WTC11 (cell line): ENCODE results near the gene IST1. TPM values are rescaled to one million over a fixed set of nuclear protein-coding genes. Genes with fewer than 3 reads are reported as not detected.

Experiments used
- ATAC-seq: fragments of 200-7000 bp; cut with Tn5 transposase; 2 replicates; pipeline ENCODE4 v1.10.0; 2021; ENCODE audit warnings: mild to moderate bottlenecking, moderate library complexity
- CTCF ChIA-PET: fragments of 300-600 bp; sonication (Branson Sonifier 250); formaldehyde crosslinking; loops from one replicate; lab custom pipeline; 2021; ENCODE audit warnings: antibody characterized with exemption; lab: Charles Lee
- POLR2A ChIA-PET: fragments of 350-600 bp; sonication (Branson Sonifier 250); formaldehyde crosslinking; loops from one replicate; lab custom pipeline; 2021; ENCODE audit warnings: antibody characterized with exemption; lab: Charles Lee
- DNase-seq: peaks from one replicate; pipeline ENCODE4 v3.0.0; 2021; ENCODE audit warnings: low spot score
- H3K27ac Mint-ChIP-seq: 2 replicates; pipeline ENCODE4 v1.8.0; 2021; ENCODE audit warnings: mixed read lengths
- H3K27me3 Mint-ChIP-seq: 2 replicates; pipeline ENCODE4 v1.8.0; 2021; ENCODE audit warnings: low read depth, mild to moderate bottlenecking, moderate library complexity, mixed read lengths
- H3K36me3 Mint-ChIP-seq: 2 replicates; pipeline ENCODE4 v1.8.0; 2021; ENCODE audit warnings: mixed read lengths
- H3K4me1 Mint-ChIP-seq: 2 replicates; pipeline ENCODE4 v1.8.0; 2022; ENCODE audit warnings: mixed read lengths
- H3K4me3 Mint-ChIP-seq: 2 replicates; pipeline ENCODE4 v1.8.0; 2021; ENCODE audit warnings: mild to moderate bottlenecking, moderate library complexity, mixed read lengths
- H3K9me3 Mint-ChIP-seq: 2 replicates; pipeline ENCODE4 v1.8.0; 2021; ENCODE audit warnings: mixed read lengths
- CBFB ChIP-seq: sonication (generic); formaldehyde crosslinking; IDR thresholded peaks from 2 replicates; pipeline ENCODE4 v1.8.1; 2022; ENCODE audit warnings: mild to moderate bottlenecking, low read depth, missing genetic modification reagents
- CREM ChIP-seq: sonication (generic); formaldehyde crosslinking; IDR thresholded peaks from 2 replicates; pipeline ENCODE4 v1.8.1; 2022; ENCODE audit warnings: mild to moderate bottlenecking, missing genetic modification reagents, moderate library complexity
- ETV6 ChIP-seq: sonication (generic); formaldehyde crosslinking; IDR thresholded peaks from 2 replicates; pipeline ENCODE4 v1.8.1; 2022; ENCODE audit warnings: mild to moderate bottlenecking, missing genetic modification reagents
- GABPB1 ChIP-seq: sonication (generic); formaldehyde crosslinking; IDR thresholded peaks from 2 replicates; pipeline ENCODE4 v1.8.1; 2023; ENCODE audit warnings: mild to moderate bottlenecking, missing genetic modification reagents
- KAT7 ChIP-seq: sonication (generic); formaldehyde crosslinking; IDR thresholded peaks from 2 replicates; pipeline ENCODE4 v1.8.1; 2023; ENCODE audit warnings: missing genetic modification reagents, mild to moderate bottlenecking, borderline replicate concordance
- NFYB ChIP-seq: sonication (generic); formaldehyde crosslinking; conservative IDR thresholded peaks from 2 replicates; pipeline ENCODE4 v1.8.0; 2022; ENCODE audit warnings: low read depth, missing genetic modification reagents
- NR2C2 ChIP-seq: sonication (generic); formaldehyde crosslinking; IDR thresholded peaks from 2 replicates; pipeline ENCODE4 v1.8.0; 2022; ENCODE audit warnings: mild to moderate bottlenecking, missing genetic modification reagents
- PRRX2 ChIP-seq: fragments of 250-450 bp; sonication (Bioruptor Pico); IDR thresholded peaks from 2 replicates; pipeline ENCODE4 v1.8.0; 2021; ENCODE audit warnings: mild to moderate bottlenecking
- SMAD3 ChIP-seq: sonication (generic); formaldehyde crosslinking; IDR thresholded peaks from 2 replicates; pipeline ENCODE4 v1.8.0; 2022; ENCODE audit warnings: missing genetic modification reagents, mild to moderate bottlenecking, borderline replicate concordance
- SOX15 ChIP-seq: fragments of 250-450 bp; sonication (Bioruptor Pico); IDR thresholded peaks from 2 replicates; pipeline ENCODE4 v1.9.0; 2021; ENCODE audit warnings: mild to moderate bottlenecking
- SP1 ChIP-seq: sonication (generic); formaldehyde crosslinking; conservative IDR thresholded peaks from 2 replicates; pipeline ENCODE4 v1.8.1; 2022; ENCODE audit warnings: missing genetic modification reagents
- ZBTB21 ChIP-seq: sonication (generic); formaldehyde crosslinking; IDR thresholded peaks from 2 replicates; pipeline ENCODE4 v1.8.1; 2023; ENCODE audit warnings: mild to moderate bottlenecking, missing genetic modification reagents, borderline replicate concordance
- ZNF232 ChIP-seq: sonication (generic); formaldehyde crosslinking; IDR thresholded peaks from 2 replicates; pipeline ENCODE4 v1.8.0; 2022; ENCODE audit warnings: mild to moderate bottlenecking, missing genetic modification reagents
- ZNF396 ChIP-seq: fragments of 250-450 bp; sonication (Bioruptor Pico); IDR thresholded peaks from 2 replicates; pipeline ENCODE4 v1.8.0; 2021; ENCODE audit warnings: mild to moderate bottlenecking, moderate library complexity, borderline replicate concordance
- ZNF512 ChIP-seq: sonication (generic); formaldehyde crosslinking; IDR thresholded peaks from 2 replicates; pipeline ENCODE4 v1.8.1; 2022; ENCODE audit warnings: missing genetic modification reagents, borderline replicate concordance
- total RNA-seq: library from RNA; stranded (reverse); gene quantifications from 3 replicates; pipeline ENCODE4 v1.2.3, GENCODE V29; 2021
- TF ChIP-seq, protein P1 (sequence below): sonication (generic); formaldehyde crosslinking; IDR thresholded peaks from 2 replicates; pipeline ENCODE4 v1.8.1; 2023; ENCODE audit warnings: mild to moderate bottlenecking, moderate library complexity, missing genetic modification reagents
- TF ChIP-seq, protein P2 (sequence below): sonication (generic); formaldehyde crosslinking; IDR thresholded peaks from 2 replicates; pipeline ENCODE4 v1.8.1; 2023; ENCODE audit warnings: mild to moderate bottlenecking, missing genetic modification reagents, moderate library complexity
- TF ChIP-seq, protein P3 (sequence below): sonication (generic); formaldehyde crosslinking; IDR thresholded peaks from 2 replicates; pipeline ENCODE4 v1.8.0; 2022; ENCODE audit warnings: missing genetic modification reagents
- TF ChIP-seq, protein P4 (sequence below): sonication (generic); formaldehyde crosslinking; conservative IDR thresholded peaks from 2 replicates; pipeline ENCODE4 v1.8.1; 2022; ENCODE audit warnings: mild to moderate bottlenecking, missing genetic modification reagents
- TF ChIP-seq, protein P5 (sequence below): sonication (generic); formaldehyde crosslinking; IDR thresholded peaks from 2 replicates; pipeline ENCODE4 v1.8.1; 2022; ENCODE audit warnings: mild to moderate bottlenecking, missing genetic modification reagents, moderate library complexity, borderline replicate concordance
- TF ChIP-seq, protein P6 (sequence below): sonication (generic); formaldehyde crosslinking; IDR thresholded peaks from 2 replicates; pipeline ENCODE4 v1.8.1; 2022; ENCODE audit warnings: mild to moderate bottlenecking, moderate library complexity, missing genetic modification reagents

The IST1 gene
- total RNA-seq, 1 experiment from 2014 or later: 272 TPM

DNA sequence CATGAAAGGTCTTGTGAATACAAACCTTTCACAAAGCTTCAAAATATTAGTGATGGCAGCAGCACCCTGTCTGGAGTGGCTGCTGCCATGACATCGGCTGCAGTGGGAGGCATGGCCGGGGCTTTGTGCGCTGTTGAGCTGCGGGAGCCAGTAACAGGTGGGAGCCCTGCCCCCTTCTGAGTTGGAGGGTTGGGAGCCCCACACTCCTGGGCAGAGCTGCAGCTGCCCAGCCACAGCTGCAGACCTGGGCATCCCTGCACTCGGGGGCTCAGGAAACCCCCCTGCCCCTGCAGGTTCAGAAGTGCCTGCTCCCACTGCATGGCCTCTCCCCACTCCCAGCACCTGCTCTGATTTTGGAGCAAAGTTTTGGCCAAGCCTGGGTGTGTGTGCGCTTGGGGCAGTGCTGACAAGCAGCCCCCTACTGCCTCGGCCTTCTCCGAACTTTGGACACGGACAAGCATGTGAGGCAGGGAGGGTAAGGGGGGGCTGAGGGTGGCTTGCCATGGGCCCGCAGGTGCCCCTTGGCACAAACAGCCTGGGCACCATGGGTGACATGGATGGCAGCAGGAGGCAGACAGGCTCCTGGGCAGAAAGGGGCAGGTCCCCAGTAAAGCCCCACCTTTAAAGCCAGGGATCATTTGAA is 42.7 kb downstream of the IST1 start (continued):
- TF ChIP-seq ZBTB21 (CRISPR knock-in tag): no peak
- TF ChIP-seq CBFB (CRISPR knock-in tag): no peak
- TF ChIP-seq PRRX2 (CRISPR knock-in tag): no peak
- TF ChIP-seq ZNF396 (CRISPR knock-in tag): no peak
- TF ChIP-seq, protein P1, sequence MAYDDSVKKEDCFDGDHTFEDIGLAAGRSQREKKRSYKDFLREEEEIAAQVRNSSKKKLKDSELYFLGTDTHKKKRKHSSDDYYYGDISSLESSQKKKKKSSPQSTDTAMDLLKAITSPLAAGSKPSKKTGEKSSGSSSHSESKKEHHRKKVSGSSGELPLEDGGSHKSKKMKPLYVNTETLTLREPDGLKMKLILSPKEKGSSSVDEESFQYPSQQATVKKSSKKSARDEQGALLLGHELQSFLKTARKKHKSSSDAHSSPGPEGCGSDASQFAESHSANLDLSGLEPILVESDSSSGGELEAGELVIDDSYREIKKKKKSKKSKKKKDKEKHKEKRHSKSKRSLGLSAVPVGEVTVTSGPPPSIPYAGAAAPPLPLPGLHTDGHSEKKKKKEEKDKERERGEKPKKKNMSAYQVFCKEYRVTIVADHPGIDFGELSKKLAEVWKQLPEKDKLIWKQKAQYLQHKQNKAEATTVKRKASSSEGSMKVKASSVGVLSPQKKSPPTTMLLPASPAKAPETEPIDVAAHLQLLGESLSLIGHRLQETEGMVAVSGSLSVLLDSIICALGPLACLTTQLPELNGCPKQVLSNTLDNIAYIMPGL (CRISPR knock-in tag): no peak
- TF ChIP-seq, all 79 proteins: peak for 0

DNA sequence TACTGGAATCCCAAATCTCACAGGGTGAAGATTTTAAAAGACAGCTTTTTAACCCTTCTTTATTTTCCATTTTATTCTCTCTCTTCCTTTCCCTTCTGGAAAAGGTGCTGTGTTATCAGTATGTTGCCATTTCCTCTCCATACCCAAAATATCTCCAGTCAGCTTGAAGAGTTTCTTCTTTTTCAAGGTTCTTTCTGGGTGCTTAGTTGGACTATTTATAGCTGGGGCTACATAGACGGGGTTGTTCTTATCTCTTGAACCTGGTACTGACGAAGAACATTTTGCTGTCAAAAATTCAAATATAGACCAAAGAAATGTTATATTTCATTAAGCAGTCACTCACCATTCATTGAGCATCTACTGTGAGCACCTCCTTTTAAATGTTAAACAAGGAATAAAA is 48.6 kb downstream of the IST1 start:
- Mint-ChIP-seq H3K36me3 (no peaks in the 10 kb centered on the region), H3K4me3 (no peak overlapping the region), H3K27me3 (peaks cover 15% of the 10 kb centered on the region), H3K9me3 (0 out of 2 replicates have a peak, but pooled peaks cover 3% of the 10 kb centered on the region), H3K27ac (no peak overlapping the region), H3K4me1 (no peaks in the 10 kb centered on the region)
- ChIA-PET POLR2A (no interaction called here), CTCF (no interaction called here)
- no peak for TF ChIP-seq CREM (CRISPR knock-in tag)
- TF ChIP-seq ZNF232: no peak
- TF ChIP-seq SP1 (CRISPR knock-in tag): no peak
- TF ChIP-seq KAT7: no peak
- TF ChIP-seq, protein P2, sequence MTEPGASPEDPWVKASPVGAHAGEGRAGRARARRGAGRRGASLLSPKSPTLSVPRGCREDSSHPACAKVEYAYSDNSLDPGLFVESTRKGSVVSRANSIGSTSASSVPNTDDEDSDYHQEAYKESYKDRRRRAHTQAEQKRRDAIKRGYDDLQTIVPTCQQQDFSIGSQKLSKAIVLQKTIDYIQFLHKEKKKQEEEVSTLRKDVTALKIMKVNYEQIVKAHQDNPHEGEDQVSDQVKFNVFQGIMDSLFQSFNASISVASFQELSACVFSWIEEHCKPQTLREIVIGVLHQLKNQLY (CRISPR knock-in tag): no peak
- TF ChIP-seq ZNF512 (CRISPR knock-in tag): no peak
- TF ChIP-seq, protein P3, sequence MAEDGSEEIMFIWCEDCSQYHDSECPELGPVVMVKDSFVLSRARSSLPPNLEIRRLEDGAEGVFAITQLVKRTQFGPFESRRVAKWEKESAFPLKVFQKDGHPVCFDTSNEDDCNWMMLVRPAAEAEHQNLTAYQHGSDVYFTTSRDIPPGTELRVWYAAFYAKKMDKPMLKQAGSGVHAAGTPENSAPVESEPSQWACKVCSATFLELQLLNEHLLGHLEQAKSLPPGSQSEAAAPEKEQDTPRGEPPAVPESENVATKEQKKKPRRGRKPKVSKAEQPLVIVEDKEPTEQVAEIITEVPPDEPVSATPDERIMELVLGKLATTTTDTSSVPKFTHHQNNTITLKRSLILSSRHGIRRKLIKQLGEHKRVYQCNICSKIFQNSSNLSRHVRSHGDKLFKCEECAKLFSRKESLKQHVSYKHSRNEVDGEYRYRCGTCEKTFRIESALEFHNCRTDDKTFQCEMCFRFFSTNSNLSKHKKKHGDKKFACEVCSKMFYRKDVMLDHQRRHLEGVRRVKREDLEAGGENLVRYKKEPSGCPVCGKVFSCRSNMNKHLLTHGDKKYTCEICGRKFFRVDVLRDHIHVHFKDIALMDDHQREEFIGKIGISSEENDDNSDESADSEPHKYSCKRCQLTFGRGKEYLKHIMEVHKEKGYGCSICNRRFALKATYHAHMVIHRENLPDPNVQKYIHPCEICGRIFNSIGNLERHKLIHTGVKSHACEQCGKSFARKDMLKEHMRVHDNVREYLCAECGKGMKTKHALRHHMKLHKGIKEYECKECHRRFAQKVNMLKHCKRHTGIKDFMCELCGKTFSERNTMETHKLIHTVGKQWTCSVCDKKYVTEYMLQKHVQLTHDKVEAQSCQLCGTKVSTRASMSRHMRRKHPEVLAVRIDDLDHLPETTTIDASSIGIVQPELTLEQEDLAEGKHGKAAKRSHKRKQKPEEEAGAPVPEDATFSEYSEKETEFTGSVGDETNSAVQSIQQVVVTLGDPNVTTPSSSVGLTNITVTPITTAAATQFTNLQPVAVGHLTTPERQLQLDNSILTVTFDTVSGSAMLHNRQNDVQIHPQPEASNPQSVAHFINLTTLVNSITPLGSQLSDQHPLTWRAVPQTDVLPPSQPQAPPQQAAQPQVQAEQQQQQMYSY (CRISPR knock-in tag): no peak
- TF ChIP-seq, protein P4, sequence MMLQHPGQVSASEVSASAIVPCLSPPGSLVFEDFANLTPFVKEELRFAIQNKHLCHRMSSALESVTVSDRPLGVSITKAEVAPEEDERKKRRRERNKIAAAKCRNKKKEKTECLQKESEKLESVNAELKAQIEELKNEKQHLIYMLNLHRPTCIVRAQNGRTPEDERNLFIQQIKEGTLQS (CRISPR knock-in tag): no peak
- TF ChIP-seq NFYB: no peak
- no peak for ATAC-seq
- no peak for DNase-seq

DNA sequence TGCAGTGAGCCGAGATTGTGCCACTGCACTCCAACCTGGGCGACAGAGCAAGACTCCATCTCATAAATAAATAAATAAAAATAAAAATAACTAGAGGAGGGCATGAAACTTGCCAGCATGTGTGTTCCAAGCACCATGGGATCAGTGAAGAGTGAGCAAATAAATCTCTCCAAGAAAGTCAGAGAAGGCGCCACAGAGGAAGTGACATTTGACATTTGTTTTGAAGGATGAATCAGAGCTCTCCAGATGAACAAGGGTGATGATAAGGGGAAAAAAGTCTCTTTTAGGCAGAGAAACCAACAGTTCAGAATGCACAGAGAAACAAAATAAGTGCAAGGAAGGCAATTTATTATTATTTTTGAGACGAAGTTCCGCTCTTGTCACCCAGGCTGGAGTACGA is 50.3 kb downstream of the IST1 start:
- ChIA-PET POLR2A (no interaction called here), CTCF (no interaction called here)
- peaks cover 22% of the 10 kb centered on the region for H3K27me3 Mint-ChIP-seq
- TF ChIP-seq GABPB1 (no peak), ETV6 (no peak), SMAD3 (CRISPR knock-in tag) (no peak), NR2C2 (CRISPR knock-in tag) (no peak), SOX15 (no peak)
- TF ChIP-seq, protein P5, sequence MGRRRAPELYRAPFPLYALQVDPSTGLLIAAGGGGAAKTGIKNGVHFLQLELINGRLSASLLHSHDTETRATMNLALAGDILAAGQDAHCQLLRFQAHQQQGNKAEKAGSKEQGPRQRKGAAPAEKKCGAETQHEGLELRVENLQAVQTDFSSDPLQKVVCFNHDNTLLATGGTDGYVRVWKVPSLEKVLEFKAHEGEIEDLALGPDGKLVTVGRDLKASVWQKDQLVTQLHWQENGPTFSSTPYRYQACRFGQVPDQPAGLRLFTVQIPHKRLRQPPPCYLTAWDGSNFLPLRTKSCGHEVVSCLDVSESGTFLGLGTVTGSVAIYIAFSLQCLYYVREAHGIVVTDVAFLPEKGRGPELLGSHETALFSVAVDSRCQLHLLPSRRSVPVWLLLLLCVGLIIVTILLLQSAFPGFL (CRISPR knock-in tag): no peak
- TF ChIP-seq, protein P6, sequence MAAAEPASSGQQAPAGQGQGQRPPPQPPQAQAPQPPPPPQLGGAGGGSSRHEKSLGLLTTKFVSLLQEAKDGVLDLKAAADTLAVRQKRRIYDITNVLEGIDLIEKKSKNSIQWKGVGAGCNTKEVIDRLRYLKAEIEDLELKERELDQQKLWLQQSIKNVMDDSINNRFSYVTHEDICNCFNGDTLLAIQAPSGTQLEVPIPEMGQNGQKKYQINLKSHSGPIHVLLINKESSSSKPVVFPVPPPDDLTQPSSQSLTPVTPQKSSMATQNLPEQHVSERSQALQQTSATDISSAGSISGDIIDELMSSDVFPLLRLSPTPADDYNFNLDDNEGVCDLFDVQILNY: no peak

More for the DNA sequence above, 50.3 kb downstream of the IST1 start:
- Mint-ChIP-seq H3K27ac (no peak overlapping the region), H3K4me1 (no peaks in the 10 kb centered on the region), H3K4me3 (no peak overlapping the region), H3K9me3 (0 out of 2 replicates have a peak, but pooled peaks cover 3% of the 10 kb centered on the region), H3K36me3 (no peaks in the 10 kb centered on the region)
- ATAC-seq: no peak
- no peak for DNase-seq
